GM23338 (cell line): ENCODE results near the gene MFSD11. TPM values are rescaled to one million over a fixed set of nuclear protein-coding genes. Genes with fewer than 3 reads are reported as not detected.

Source experiments
- ATAC-seq: fragments of 200-7000 bp; cut with Tn5 transposase; 3 replicates; pipeline ENCODE4 v1.9.1; 2020
- DNase-seq: peaks from one replicate; pipeline ENCODE4 v3.0.0-alpha.2; 2015; ENCODE audit warnings: low spot score
- H2AFZ ChIP-seq: fragments of 200-600 bp; sonication (generic); 2 replicates; pipeline ENCODE4 v1.8.0; 2016; ENCODE audit warnings: antibody characterized with exemption, mild to moderate bottlenecking, moderate library complexity
- H3F3A ChIP-seq: fragments of 200-600 bp; sonication (generic); replicated peaks from 2 replicates; pipeline ENCODE4 v1.8.0; 2017; ENCODE audit warnings: antibody characterized with exemption, mixed run types, low read depth
- H3K27ac ChIP-seq: fragments of 200-600 bp; sonication (generic); 2 replicates; pipeline ENCODE4 v1.6.1; 2016; ENCODE audit warnings: low read depth
- H3K27me3 ChIP-seq: fragments of 200-600 bp; sonication (generic); 2 replicates; pipeline ENCODE4 v1.8.0; 2016; ENCODE audit warnings: mild to moderate bottlenecking, mixed run types, moderate library complexity; ENCODE audit not compliant: insufficient read depth
- H3K36me3 ChIP-seq: fragments of 200-600 bp; sonication (generic); 2 replicates; pipeline ENCODE4 v1.8.0; 2016; ENCODE audit warnings: mild to moderate bottlenecking; ENCODE audit not compliant: insufficient read depth
- H3K4me1 ChIP-seq: fragments of 200-600 bp; sonication (generic); 2 replicates; pipeline ENCODE4 v1.8.0; 2016; ENCODE audit warnings: mild to moderate bottlenecking, moderate library complexity; ENCODE audit not compliant: insufficient read depth
- H3K4me2 ChIP-seq: fragments of 200-600 bp; sonication (generic); 2 replicates; pipeline ENCODE4 v1.7.1; 2017; ENCODE audit warnings: mixed run types
- H3K4me3 ChIP-seq: fragments of 200-600 bp; sonication (generic); 2 replicates; pipeline ENCODE4 v1.6.1; 2016; ENCODE audit warnings: mixed run types
- H3K79me2 ChIP-seq: fragments of 200-600 bp; sonication (generic); replicated peaks from 2 replicates; pipeline ENCODE4 v1.8.0; 2017; ENCODE audit warnings: mild to moderate bottlenecking; ENCODE audit not compliant: insufficient read depth
- H3K9me2 ChIP-seq: fragments of 200-600 bp; sonication (generic); 2 replicates; pipeline ENCODE4 v1.8.0; 2017; ENCODE audit not compliant: insufficient read depth
- H4K20me1 ChIP-seq: fragments of 200-600 bp; sonication (generic); replicated peaks from 2 replicates; pipeline ENCODE4 v1.8.0; 2017; ENCODE audit warnings: mild to moderate bottlenecking; ENCODE audit not compliant: insufficient read depth
- H3K27ac Mint-ChIP-seq: 2 replicates; pipeline ENCODE4 v1.8.0; 2020; ENCODE audit warnings: inconsistent platforms, mild to moderate bottlenecking, moderate library complexity, mixed read lengths
- H3K27me3 Mint-ChIP-seq: 3 replicates; pipeline ENCODE4 v1.8.0; 2022; ENCODE audit warnings: low read depth, mild to moderate bottlenecking, moderate library complexity, mixed read lengths, inconsistent platforms; ENCODE audit not compliant: insufficient read depth, poor library complexity
- H3K36me3 Mint-ChIP-seq: 3 replicates; pipeline ENCODE4 v1.8.0; 2021; ENCODE audit warnings: low read depth, mild to moderate bottlenecking, inconsistent platforms, moderate library complexity, mixed read lengths
- H3K4me1 Mint-ChIP-seq: 3 replicates; pipeline ENCODE4 v1.8.0; 2020; ENCODE audit warnings: mild to moderate bottlenecking, inconsistent platforms, mixed read lengths
- H3K4me3 Mint-ChIP-seq: 3 replicates; pipeline ENCODE4 v1.8.0; 2021; ENCODE audit warnings: moderate library complexity, mild to moderate bottlenecking, inconsistent platforms, mixed read lengths
- H3K9me3 Mint-ChIP-seq: 3 replicates; pipeline ENCODE4 v1.8.0; 2020; ENCODE audit warnings: moderate library complexity, mild to moderate bottlenecking, inconsistent platforms, mixed read lengths
- CREB1 ChIP-seq: fragments of 250-450 bp; sonication (Bioruptor Pico); IDR thresholded peaks from 2 replicates; pipeline ENCODE4 v1.5.0; 2020; ENCODE audit warnings: low read depth, mild to moderate bottlenecking, moderate library complexity
- CTCF ChIP-seq, 2 experiments: fragments of 200-600 bp in 1 of 2; sonication (generic) in 1 of 2; conservative IDR thresholded peaks; 2 replicates each; pipeline versions ENCODE4 v1.5.1 to v1.6.1; 2016 to 2017; ENCODE audit warnings: antibody characterized with exemption in 2 of 2, low read depth in 2 of 2, mild to moderate bottlenecking in 2 of 2, moderate library complexity in 1 of 2
- ETS1 ChIP-seq: IDR thresholded peaks from 2 replicates; pipeline ENCODE4 v1.6.1; 2016; ENCODE audit warnings: antibody characterized with exemption
- EZH2 ChIP-seq: fragments of 200-600 bp; sonication (generic); IDR thresholded peaks from one replicate; pipeline ENCODE4 v1.8.0; 2017; ENCODE audit warnings: antibody characterized with exemption, mild to moderate bottlenecking, low read depth; ENCODE audit not compliant: unreplicated experiment
- EZH2phosphoT487 ChIP-seq: fragments of 200-600 bp; sonication (generic); IDR thresholded peaks from one replicate; pipeline ENCODE4 v1.8.1; 2018; ENCODE audit warnings: antibody characterized with exemption; ENCODE audit not compliant: unreplicated experiment
- JUNB ChIP-seq: IDR thresholded peaks from one replicate; pipeline ENCODE4 v1.6.1; 2016; ENCODE audit warnings: antibody characterized with exemption; ENCODE audit not compliant: unreplicated experiment
- NANOG ChIP-seq: IDR thresholded peaks from 2 replicates; pipeline ENCODE4 v1.6.1; 2016; ENCODE audit warnings: antibody characterized with exemption, borderline replicate concordance
- POLR2AphosphoS5 ChIP-seq: IDR thresholded peaks from 2 replicates; pipeline ENCODE4 v1.6.1; 2016; ENCODE audit warnings: antibody characterized with exemption, low read depth
- STAT1 ChIP-seq: IDR thresholded peaks from one replicate; pipeline ENCODE4 v1.6.1; 2016; ENCODE audit warnings: antibody characterized with exemption; ENCODE audit not compliant: unreplicated experiment
- ZNF114 ChIP-seq: fragments of 250-450 bp; sonication (Bioruptor Pico); IDR thresholded peaks from 2 replicates; pipeline ENCODE4 v1.5.0; 2020; ENCODE audit warnings: mild to moderate bottlenecking, moderate library complexity
- ZNF331 ChIP-seq: fragments of 250-450 bp; sonication (Bioruptor Pico); IDR thresholded peaks from 2 replicates; pipeline ENCODE4 v1.5.0; 2020; ENCODE audit warnings: low read depth, mild to moderate bottlenecking, moderate library complexity
- polyA plus RNA-seq: library from polyadenylated mRNA; unstranded; fragments of >200 nt; fragmentation: Nextera tagmentation; extraction: Ambion mirVana; gene quantifications from 2 replicates; pipeline ENCODE4 v1.2.1, GENCODE V29; 2016
- total RNA-seq: library from RNA; depleted of rRNA; stranded (reverse); fragments of >200 nt; shearing (Covaris generic); gene quantifications from 2 replicates; pipeline ENCODE4 v1.2.3, GENCODE V29; 2014

Gene MFSD11
- total and polyA plus RNA-seq, 2 experiments from 2014 or later: 10.2 to 35.3 TPM

DNA sequence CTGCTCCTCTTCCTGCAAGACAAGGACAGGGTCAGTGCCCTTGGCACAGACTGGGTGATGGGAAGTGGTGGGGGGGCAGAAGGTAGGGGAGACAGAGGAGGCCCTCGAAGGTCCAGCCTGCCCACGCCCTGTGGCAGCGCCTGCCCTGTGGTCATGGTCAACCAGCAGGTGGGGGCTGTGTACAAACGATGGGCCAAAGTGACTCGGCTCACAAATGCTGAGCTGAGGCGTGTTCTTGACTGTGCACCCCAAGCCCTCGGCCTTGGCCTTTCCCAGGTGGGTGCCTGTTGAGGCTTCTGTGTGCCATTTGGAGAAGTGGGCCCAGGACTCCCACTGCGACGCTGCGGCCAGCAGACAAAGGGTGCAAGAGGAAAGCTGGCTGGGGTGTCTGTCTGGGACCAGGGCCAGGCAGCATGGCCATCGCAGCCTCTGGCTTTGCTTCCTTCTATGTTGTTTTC lies 49.7 kb upstream of the MFSD11 start:
- Mint-ChIP-seq H3K27ac (peak overlapping the region; percentile 51), H3K4me3 (no peak overlapping the region), H3K4me1 (peaks cover 38% of the 10 kb centered on the region), H3K9me3 (no peaks in the 10 kb centered on the region), H3K27me3 (peaks cover 6% of the 10 kb centered on the region), H3K36me3 (no peaks in the 10 kb centered on the region)
- H3K27ac ChIP-seq: no peak overlapping the region
- H3K9me2 ChIP-seq: no peaks in the 10 kb centered on the region
- TF ChIP-seq NANOG: no peak
- 0 out of 4 replicates have a peak, but pooled peaks of 1 of the 2 experiments have one; percentile 11 for TF ChIP-seq CTCF (conservative IDR thresholded peaks at IDR 0.05; ENCODE audit: low read depth in 2 of 2)
- no peak for TF ChIP-seq ZNF331
- H3F3A ChIP-seq: no peaks in the 10 kb centered on the region
- H3K4me3 ChIP-seq: no peak overlapping the region
- no peaks in the 10 kb centered on the region for H3K79me2 ChIP-seq
- H2AFZ ChIP-seq: no peak overlapping the region
- no peak for ATAC-seq
- no peaks in the 10 kb centered on the region for H3K36me3 ChIP-seq
- no peaks in the 10 kb centered on the region for H4K20me1 ChIP-seq
- no peaks in the 10 kb centered on the region for H3K27me3 ChIP-seq
- H3K4me1 ChIP-seq: peaks cover 8% of the 10 kb centered on the region; the same call in 1 of the 2 replicates
- DNase-seq: no peak
- H3K4me2 ChIP-seq: no peak overlapping the region

DNA sequence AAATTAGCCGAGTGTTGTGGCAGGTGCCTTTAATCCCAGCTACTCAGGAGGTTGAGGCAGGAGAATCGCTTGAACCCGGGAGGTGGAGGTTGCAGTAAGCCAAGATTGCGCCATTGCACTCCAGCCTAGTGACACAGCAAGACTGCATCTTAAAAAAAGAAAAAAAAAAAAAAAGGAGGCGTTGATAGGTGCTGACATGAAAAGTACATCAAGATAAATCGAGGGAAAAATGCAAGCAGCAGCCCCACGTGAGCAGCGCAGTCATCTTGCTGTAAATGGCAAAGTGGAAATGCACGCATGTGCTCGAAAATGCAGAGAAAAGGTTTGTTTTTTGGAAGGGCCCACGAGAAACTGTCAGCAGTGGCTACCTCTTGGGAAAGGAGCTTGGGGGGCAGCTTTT lies 48.1 kb upstream of the MFSD11 start:
- Mint-ChIP-seq H3K36me3 (no peaks in the 10 kb centered on the region), H3K27ac (no peak overlapping the region), H3K4me1 (peaks cover 34% of the 10 kb centered on the region), H3K9me3 (no peaks in the 10 kb centered on the region), H3K4me3 (no peak overlapping the region), H3K27me3 (peaks cover 5% of the 10 kb centered on the region)
- Histone ChIP-seq H4K20me1 (no peaks in the 10 kb centered on the region), H3K4me3 (no peak overlapping the region), H3F3A (no peaks in the 10 kb centered on the region), H3K27me3 (no peaks in the 10 kb centered on the region), H3K4me1 (peaks cover 4% of the 10 kb centered on the region; the same call in 1 of the 2 replicates), H3K9me2 (no peaks in the 10 kb centered on the region), H3K36me3 (no peaks in the 10 kb centered on the region), H3K4me2 (no peak overlapping the region), H3K27ac (no peak overlapping the region), H3K79me2 (no peaks in the 10 kb centered on the region), H2AFZ (no peak overlapping the region)
- ATAC-seq: no peak
- no peak for DNase-seq
- TF ChIP-seq CREB1 (CRISPR knock-in tag) (no peak), ZNF331 (no peak), POLR2AphosphoS5 (no peak), CTCF (conservative IDR thresholded peaks at IDR 0.05; ENCODE audit: low read depth in 2 of 2) (no peak), JUNB (no peak), EZH2 (no peak), ETS1 (no peak), STAT1 (no peak), EZH2phosphoT487 (no peak), NANOG (no peak), ZNF114 (CRISPR knock-in tag) (no peak)
